T-helper 22 cell (primary cell): Measurements from ENCODE around the gene CRHBP.

Experiments used
- DNase-seq: peaks from one replicate; pipeline ENCODE4 v3.0.0-alpha.2; 2020; ENCODE audit warnings: low read depth

CRHBP gene

GRCh38 chr5:77015938-77016569 lies 63.2 kb downstream of the CRHBP start:
- no peak for DNase-seq

- DNase-seq = no peak
Measured at GRCh38 chr5:77016962-77017361, 64.1 kb downstream of the CRHBP start.

- no peak for DNase-seq
Measured at GRCh38 chr5:77017668-77018067, 64.8 kb downstream of the CRHBP start.
